ENCODE results near the gene MYO1E. TPM values are rescaled to one million over a fixed set of nuclear protein-coding genes. Genes with fewer than 3 reads are reported as not detected.

Gene MYO1E
- total and polyA plus RNA-seq, 2 of the 4 experiments (the other 2 are of a cell fraction), result 13.4 to 37.3 TPM

DNA sequence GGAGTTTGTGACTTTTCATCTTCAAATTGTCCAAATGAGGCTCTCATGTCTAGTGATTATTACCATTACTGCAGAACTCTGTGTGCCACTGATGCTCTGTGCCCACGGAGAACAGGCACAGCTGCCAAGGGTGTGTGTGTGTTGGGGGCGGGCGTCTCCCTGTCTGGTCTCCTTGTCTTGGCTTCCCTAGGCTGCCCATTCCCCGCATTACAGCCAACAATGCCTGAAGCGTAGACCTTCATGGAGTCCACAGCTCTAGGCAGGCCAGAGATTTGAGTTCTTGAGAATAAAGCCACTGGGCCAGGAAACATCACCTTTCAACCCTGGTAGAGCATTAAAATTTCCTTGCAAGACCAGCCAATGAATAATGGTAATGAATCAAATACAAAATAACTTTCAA lies 225.0 kb downstream of the MYO1E start:
- no peak overlapping the region for H3K9ac ChIP-seq (ENCODE audit: low read depth, low read length)
- H3K9me1 ChIP-seq (ENCODE audit: insufficient read depth, low read length), result peaks cover 3% of the 10 kb centered on the region; the same call in 1 of the 2 replicates
- POLR2A ChIA-PET (ENCODE audit: unreplicated experiment), result no interaction called here
- H2AFZ ChIP-seq (replicated peaks; ENCODE audit: low read length, poor library complexity), result no peak overlapping the region
- no peak overlapping the region for H2AK9ac ChIP-seq (replicated peaks; ENCODE audit: low read depth, low read length, poor library complexity)
- H2BK20ac ChIP-seq (ENCODE audit: low read depth, low read length), result no peak overlapping the region
- peaks cover 0 to 11% of the 10 kb centered on the region in 2 experiments; a peak in 3 of 4 replicates for H3K79me1 ChIP-seq (ENCODE audit: low read depth in 1 of 2, low read length in 2 of 2)
- H3K27ac ChIP-seq (ENCODE audit: insufficient read depth, low read length), result no peak overlapping the region
- WGBS, 2 experiments (ENCODE audit: extremely low coverage in 2 of 2, insufficient read length in 1 of 2), result no CpG with 5 or more reads among the region's 5 CpGs
- H3K4me3 ChIP-seq (ENCODE audit: insufficient read depth, low read depth, low read length), result no peak overlapping the region
- no peaks in the 10 kb centered on the region for H3K9me3 ChIP-seq (ENCODE audit: control insufficient read depth, insufficient read depth, low read length)
- peaks cover 5% of the 10 kb centered on the region for H3K4me1 ChIP-seq (ENCODE audit: control insufficient read depth, insufficient read depth, low read length)
- intact Hi-C loops (cut with micrococcal nuclease), result loop anchor here (5.0 kb wide), 1 partner anchor 345 kb away; no protein-coding TSS in a partner anchor
- no peak overlapping the region for H3K18ac ChIP-seq (ENCODE audit: low read depth, low read length)
- no peak overlapping the region; the same call in 1 of the 2 replicates for H3K14ac ChIP-seq (replicated peaks; ENCODE audit: low read depth, low read length)
- no peaks in the 10 kb centered on the region for H4K20me1 ChIP-seq (ENCODE audit: insufficient read depth, low read length)
- no peak for DNase-seq
- no peak overlapping the region for H2BK15ac ChIP-seq (ENCODE audit: low read depth, low read length)
- H2BK5ac ChIP-seq (ENCODE audit: low read depth, low read length, poor library complexity, severe bottlenecking), result no peak overlapping the region
- H2BK120ac ChIP-seq (ENCODE audit: low read depth, low read length), result peak overlapping the region; percentile 2; the same call in 1 of the 2 replicates
- no peak overlapping the region for H3K56ac ChIP-seq (ENCODE audit: extremely low read depth, insufficient read depth, low read length)
- CTCF ChIA-PET, result interaction anchor here (0.6 to 1.2 kb wide), 2 partner anchors 14 to 335 kb away, joined by 3 read pairs; no protein-coding TSS in a partner anchor
- TF ChIP-seq MAZ (IDR thresholded peaks at IDR 0.05; ENCODE audit: borderline replicate concordance, low read depth, low read length), result no peak
- no peak for TF ChIP-seq MAFK (IDR thresholded peaks at IDR 0.05; ENCODE audit: low read depth, low read length)
- TF ChIP-seq FOS (IDR thresholded peaks at IDR 0.05; ENCODE audit: low read depth, low read length), result no peak
- TF ChIP-seq SMC3 (IDR thresholded peaks at IDR 0.05; ENCODE audit: low read depth, low read length), result no peak
- no peak for TF ChIP-seq CEBPB (IDR thresholded peaks at IDR 0.05; ENCODE audit: low read depth, low read length)
- TF ChIP-seq, protein P1, sequence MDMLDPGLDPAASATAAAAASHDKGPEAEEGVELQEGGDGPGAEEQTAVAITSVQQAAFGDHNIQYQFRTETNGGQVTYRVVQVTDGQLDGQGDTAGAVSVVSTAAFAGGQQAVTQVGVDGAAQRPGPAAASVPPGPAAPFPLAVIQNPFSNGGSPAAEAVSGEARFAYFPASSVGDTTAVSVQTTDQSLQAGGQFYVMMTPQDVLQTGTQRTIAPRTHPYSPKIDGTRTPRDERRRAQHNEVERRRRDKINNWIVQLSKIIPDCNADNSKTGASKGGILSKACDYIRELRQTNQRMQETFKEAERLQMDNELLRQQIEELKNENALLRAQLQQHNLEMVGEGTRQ (IDR thresholded peaks at IDR 0.05; ENCODE audit: low read depth, low read length), result no peak
- TF ChIP-seq, protein P2, sequence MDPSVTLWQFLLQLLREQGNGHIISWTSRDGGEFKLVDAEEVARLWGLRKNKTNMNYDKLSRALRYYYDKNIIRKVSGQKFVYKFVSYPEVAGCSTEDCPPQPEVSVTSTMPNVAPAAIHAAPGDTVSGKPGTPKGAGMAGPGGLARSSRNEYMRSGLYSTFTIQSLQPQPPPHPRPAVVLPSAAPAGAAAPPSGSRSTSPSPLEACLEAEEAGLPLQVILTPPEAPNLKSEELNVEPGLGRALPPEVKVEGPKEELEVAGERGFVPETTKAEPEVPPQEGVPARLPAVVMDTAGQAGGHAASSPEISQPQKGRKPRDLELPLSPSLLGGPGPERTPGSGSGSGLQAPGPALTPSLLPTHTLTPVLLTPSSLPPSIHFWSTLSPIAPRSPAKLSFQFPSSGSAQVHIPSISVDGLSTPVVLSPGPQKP (IDR thresholded peaks at IDR 0.05; ENCODE audit: borderline replicate concordance, low read depth, low read length), result no peak
- no peak for TF ChIP-seq BHLHE40 (IDR thresholded peaks at IDR 0.05; ENCODE audit: low read depth, low read length)
- no peak for TF ChIP-seq MXI1 (IDR thresholded peaks at IDR 0.05; ENCODE audit: borderline replicate concordance, low read depth, low read length)
- TF ChIP-seq POLR2A (IDR thresholded peaks at IDR 0.05; ENCODE audit: low read depth, low read length), result no peak
- no peak for TF ChIP-seq RFX5 (IDR thresholded peaks at IDR 0.05; ENCODE audit: low read depth, low read length)
- no peak for TF ChIP-seq RCOR1 (IDR thresholded peaks at IDR 0.05; ENCODE audit: insufficient replicate concordance, low read length)
- TF ChIP-seq CHD1 (IDR thresholded peaks at IDR 0.05; ENCODE audit: low read depth, low read length), result no peak
- TF ChIP-seq, protein P3, sequence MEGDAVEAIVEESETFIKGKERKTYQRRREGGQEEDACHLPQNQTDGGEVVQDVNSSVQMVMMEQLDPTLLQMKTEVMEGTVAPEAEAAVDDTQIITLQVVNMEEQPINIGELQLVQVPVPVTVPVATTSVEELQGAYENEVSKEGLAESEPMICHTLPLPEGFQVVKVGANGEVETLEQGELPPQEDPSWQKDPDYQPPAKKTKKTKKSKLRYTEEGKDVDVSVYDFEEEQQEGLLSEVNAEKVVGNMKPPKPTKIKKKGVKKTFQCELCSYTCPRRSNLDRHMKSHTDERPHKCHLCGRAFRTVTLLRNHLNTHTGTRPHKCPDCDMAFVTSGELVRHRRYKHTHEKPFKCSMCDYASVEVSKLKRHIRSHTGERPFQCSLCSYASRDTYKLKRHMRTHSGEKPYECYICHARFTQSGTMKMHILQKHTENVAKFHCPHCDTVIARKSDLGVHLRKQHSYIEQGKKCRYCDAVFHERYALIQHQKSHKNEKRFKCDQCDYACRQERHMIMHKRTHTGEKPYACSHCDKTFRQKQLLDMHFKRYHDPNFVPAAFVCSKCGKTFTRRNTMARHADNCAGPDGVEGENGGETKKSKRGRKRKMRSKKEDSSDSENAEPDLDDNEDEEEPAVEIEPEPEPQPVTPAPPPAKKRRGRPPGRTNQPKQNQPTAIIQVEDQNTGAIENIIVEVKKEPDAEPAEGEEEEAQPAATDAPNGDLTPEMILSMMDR (conservative IDR thresholded peaks at IDR 0.05; ENCODE audit: low read depth, low read length), result no peak
- no peak for TF ChIP-seq RAD21 (IDR thresholded peaks at IDR 0.05; ENCODE audit: low read length)
- TF ChIP-seq NFE2L2 (IDR thresholded peaks at IDR 0.05; ENCODE audit: low read depth, low read length), result no peak
- no peaks in the 10 kb centered on the region for H3K27me3 ChIP-seq (ENCODE audit: control insufficient read depth, insufficient read depth, low read length)
- no peak overlapping the region for H4K8ac ChIP-seq (ENCODE audit: low read depth in 2 of 2, low read length in 2 of 2)
- dilution Hi-C loops (cut with HindIII; ENCODE audit: low sequenced_read_pairs, unreplicated experiment), result no loop called here
- no peak overlapping the region for H3K4ac ChIP-seq (ENCODE audit: low read depth, low read length)
- no TSS peak for BruUV-seq (replicated peaks)
- ATAC-seq (ENCODE audit: low read depth), result no peak
- no peak overlapping the region for H3K23ac ChIP-seq (ENCODE audit: low read depth, low read length)
- peaks cover 17% of the 10 kb centered on the region for H3K36me3 ChIP-seq (ENCODE audit: control insufficient read depth, insufficient read depth, low read length)
- in situ Hi-C loops (cut with MboI; ENCODE audit: low sequenced_read_pairs), result no loop called here
- H2AK5ac ChIP-seq (ENCODE audit: low read depth, low read length), result no peak overlapping the region
- no peak overlapping the region for H3K4me2 ChIP-seq (ENCODE audit: low read depth, low read length)
- peak overlapping the region; percentile 29; the same call in 1 of the 2 replicates for H4K5ac ChIP-seq (ENCODE audit: low read depth, low read length)
- H4K91ac ChIP-seq (ENCODE audit: insufficient read depth, low read depth, low read length), result no peak overlapping the region; the same call in 1 of the 2 replicates

Data from IMR-90 (cell line).